ENCODE results near the gene YY1AP1.
"Not testable (repeated sequence)": the region's sequence is repeated elsewhere in the genome, so short reads cannot be mapped to it uniquely, and the experiment has no call there.

DNA sequence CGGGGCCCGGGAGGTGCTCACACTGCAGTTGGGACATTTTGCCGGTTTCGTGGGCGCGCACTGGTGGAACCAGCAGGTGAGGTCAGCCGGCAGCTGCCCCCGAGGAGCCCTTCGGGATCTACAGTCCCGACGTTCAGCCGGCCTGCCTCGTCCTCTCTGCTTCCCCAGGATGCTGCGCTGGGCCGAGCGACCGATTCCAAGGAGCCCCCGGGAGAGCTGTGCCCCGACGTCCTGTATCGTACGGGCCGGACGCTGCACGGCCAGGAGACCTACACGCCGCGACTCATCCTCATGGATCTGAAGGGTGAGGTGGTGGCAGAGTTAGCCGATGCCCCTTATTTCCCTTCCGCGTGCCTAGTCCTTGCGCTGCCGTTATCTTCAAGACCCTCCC is 78.3 kb downstream of the YY1AP1 start:
- TF ChIP-seq, protein P1, sequence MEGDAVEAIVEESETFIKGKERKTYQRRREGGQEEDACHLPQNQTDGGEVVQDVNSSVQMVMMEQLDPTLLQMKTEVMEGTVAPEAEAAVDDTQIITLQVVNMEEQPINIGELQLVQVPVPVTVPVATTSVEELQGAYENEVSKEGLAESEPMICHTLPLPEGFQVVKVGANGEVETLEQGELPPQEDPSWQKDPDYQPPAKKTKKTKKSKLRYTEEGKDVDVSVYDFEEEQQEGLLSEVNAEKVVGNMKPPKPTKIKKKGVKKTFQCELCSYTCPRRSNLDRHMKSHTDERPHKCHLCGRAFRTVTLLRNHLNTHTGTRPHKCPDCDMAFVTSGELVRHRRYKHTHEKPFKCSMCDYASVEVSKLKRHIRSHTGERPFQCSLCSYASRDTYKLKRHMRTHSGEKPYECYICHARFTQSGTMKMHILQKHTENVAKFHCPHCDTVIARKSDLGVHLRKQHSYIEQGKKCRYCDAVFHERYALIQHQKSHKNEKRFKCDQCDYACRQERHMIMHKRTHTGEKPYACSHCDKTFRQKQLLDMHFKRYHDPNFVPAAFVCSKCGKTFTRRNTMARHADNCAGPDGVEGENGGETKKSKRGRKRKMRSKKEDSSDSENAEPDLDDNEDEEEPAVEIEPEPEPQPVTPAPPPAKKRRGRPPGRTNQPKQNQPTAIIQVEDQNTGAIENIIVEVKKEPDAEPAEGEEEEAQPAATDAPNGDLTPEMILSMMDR (IDR thresholded peaks at IDR 0.05; ENCODE audit: low read depth, low read length, missing input control) = not testable (repeated sequence)
- TF ChIP-seq TAF1 (conservative IDR thresholded peaks at IDR 0.05); YY1 (IDR thresholded peaks at IDR 0.05); GABPA (IDR thresholded peaks at IDR 0.05 in 1 of 2, conservative IDR thresholded peaks at IDR 0.05 in 1 of 2); HNF4A (conservative IDR thresholded peaks at IDR 0.05); FOXA1 (IDR thresholded peaks at IDR 0.05); JUND (IDR thresholded peaks at IDR 0.05); SP1 (IDR thresholded peaks at IDR 0.05); HNF4G (IDR thresholded peaks at IDR 0.05); RXRA (IDR thresholded peaks at IDR 0.05); RAD21 (IDR thresholded peaks at IDR 0.05): not testable (repeated sequence)
- TF ChIP-seq, protein P2, sequence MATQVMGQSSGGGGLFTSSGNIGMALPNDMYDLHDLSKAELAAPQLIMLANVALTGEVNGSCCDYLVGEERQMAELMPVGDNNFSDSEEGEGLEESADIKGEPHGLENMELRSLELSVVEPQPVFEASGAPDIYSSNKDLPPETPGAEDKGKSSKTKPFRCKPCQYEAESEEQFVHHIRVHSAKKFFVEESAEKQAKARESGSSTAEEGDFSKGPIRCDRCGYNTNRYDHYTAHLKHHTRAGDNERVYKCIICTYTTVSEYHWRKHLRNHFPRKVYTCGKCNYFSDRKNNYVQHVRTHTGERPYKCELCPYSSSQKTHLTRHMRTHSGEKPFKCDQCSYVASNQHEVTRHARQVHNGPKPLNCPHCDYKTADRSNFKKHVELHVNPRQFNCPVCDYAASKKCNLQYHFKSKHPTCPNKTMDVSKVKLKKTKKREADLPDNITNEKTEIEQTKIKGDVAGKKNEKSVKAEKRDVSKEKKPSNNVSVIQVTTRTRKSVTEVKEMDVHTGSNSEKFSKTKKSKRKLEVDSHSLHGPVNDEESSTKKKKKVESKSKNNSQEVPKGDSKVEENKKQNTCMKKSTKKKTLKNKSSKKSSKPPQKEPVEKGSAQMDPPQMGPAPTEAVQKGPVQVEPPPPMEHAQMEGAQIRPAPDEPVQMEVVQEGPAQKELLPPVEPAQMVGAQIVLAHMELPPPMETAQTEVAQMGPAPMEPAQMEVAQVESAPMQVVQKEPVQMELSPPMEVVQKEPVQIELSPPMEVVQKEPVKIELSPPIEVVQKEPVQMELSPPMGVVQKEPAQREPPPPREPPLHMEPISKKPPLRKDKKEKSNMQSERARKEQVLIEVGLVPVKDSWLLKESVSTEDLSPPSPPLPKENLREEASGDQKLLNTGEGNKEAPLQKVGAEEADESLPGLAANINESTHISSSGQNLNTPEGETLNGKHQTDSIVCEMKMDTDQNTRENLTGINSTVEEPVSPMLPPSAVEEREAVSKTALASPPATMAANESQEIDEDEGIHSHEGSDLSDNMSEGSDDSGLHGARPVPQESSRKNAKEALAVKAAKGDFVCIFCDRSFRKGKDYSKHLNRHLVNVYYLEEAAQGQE (IDR thresholded peaks at IDR 0.05) = not testable (repeated sequence)
- TF ChIP-seq, protein P3, sequence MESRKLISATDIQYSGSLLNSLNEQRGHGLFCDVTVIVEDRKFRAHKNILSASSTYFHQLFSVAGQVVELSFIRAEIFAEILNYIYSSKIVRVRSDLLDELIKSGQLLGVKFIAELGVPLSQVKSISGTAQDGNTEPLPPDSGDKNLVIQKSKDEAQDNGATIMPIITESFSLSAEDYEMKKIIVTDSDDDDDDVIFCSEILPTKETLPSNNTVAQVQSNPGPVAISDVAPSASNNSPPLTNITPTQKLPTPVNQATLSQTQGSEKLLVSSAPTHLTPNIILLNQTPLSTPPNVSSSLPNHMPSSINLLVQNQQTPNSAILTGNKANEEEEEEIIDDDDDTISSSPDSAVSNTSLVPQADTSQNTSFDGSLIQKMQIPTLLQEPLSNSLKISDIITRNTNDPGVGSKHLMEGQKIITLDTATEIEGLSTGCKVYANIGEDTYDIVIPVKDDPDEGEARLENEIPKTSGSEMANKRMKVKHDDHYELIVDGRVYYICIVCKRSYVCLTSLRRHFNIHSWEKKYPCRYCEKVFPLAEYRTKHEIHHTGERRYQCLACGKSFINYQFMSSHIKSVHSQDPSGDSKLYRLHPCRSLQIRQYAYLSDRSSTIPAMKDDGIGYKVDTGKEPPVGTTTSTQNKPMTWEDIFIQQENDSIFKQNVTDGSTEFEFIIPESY (IDR thresholded peaks at IDR 0.05) = not testable (repeated sequence)

All from liver (tissue), 3 donors.